Measurements from ENCODE around the gene MAN1A2.

MAN1A2 gene

GRCh38 chr1:117574161-117574835 is 207.0 kb downstream of the MAN1A2 start:
- no peak for DNase-seq

GRCh38 chr1:117575586-117576225 is 208.5 kb downstream of the MAN1A2 start:
- no peak for DNase-seq

GRCh38 chr1:117576236-117576635 is 209.0 kb downstream of the MAN1A2 start:
- no peak for DNase-seq

GRCh38 chr1:117577191-117577885 is 210.1 kb downstream of the MAN1A2 start:
- no peak for DNase-seq

- DNase-seq = no peak
Observed at GRCh38 chr1:117578466-117578865, 211.2 kb downstream of the MAN1A2 start.

All from amygdala (tissue), 56 donors.